GM23248 (cell line): Measurements from ENCODE around the gene CCR5.

Experiments used
- EZH2 ChIP-seq: fragments of 200-600 bp; sonication (generic); IDR thresholded peaks from 2 replicates; pipeline ENCODE4 v1.6.1; 2018; ENCODE audit warnings: antibody characterized with exemption, mild to moderate bottlenecking; ENCODE audit not compliant: insufficient read depth, poor library complexity, severe bottlenecking
- EZH2phosphoT487 ChIP-seq: fragments of 200-600 bp; sonication (generic); IDR thresholded peaks from 2 replicates; pipeline ENCODE4 v1.6.1; 2018; ENCODE audit warnings: antibody characterized with exemption, moderate library complexity, mild to moderate bottlenecking, low read depth; ENCODE audit not compliant: insufficient read depth

GRCh38 chr3:46365041-46365440, 5.7 kb upstream of the CCR5 start:
- TF ChIP-seq EZH2, result no peak
- TF ChIP-seq EZH2phosphoT487, result no peak
